HEK293 (cell line): Measurements from ENCODE around the gene ZCCHC24.

ENCODE experiments used
- SP2 ChIP-seq: fragments of 450-650 bp; formaldehyde crosslinking; IDR thresholded peaks from 2 replicates; pipeline ENCODE4 v1.5.1; 2016; ENCODE audit warnings: missing biosample characterization, missing genetic modification characterization
- ZNF311 ChIP-seq: fragments of 450-650 bp; formaldehyde crosslinking; IDR thresholded peaks from 2 replicates; pipeline ENCODE4 v1.5.1; 2017; ENCODE audit warnings: missing biosample characterization, missing genetic modification characterization, borderline replicate concordance
- ZNF350 ChIP-seq: fragments of 450-650 bp; formaldehyde crosslinking; IDR thresholded peaks from 2 replicates; pipeline ENCODE4 v1.5.0; 2017; ENCODE audit warnings: missing biosample characterization, mild to moderate bottlenecking, missing genetic modification characterization
- ZNF366 ChIP-seq: fragments of 450-650 bp; formaldehyde crosslinking; conservative IDR thresholded peaks from 2 replicates; pipeline ENCODE4 v1.5.1; 2016; ENCODE audit warnings: missing biosample characterization, missing genetic modification characterization
- ZNF416 ChIP-seq: fragments of 450-650 bp; formaldehyde crosslinking; IDR thresholded peaks from 2 replicates; pipeline ENCODE4 v1.5.1; 2016; ENCODE audit warnings: missing biosample characterization, missing genetic modification characterization
- ZNF747 ChIP-seq: fragments of 450-650 bp; formaldehyde crosslinking; IDR thresholded peaks from 2 replicates; pipeline ENCODE4 v1.5.1; 2016; ENCODE audit warnings: missing biosample characterization, missing genetic modification characterization
- TF ChIP-seq, protein P1 (sequence below): fragments of 450-650 bp; formaldehyde crosslinking; IDR thresholded peaks from 2 replicates; pipeline ENCODE4 v1.5.1; 2016; ENCODE audit warnings: missing biosample characterization, missing genetic modification characterization
- TF ChIP-seq, protein P2 (sequence below): fragments of 450-650 bp; formaldehyde crosslinking; IDR thresholded peaks from 2 replicates; pipeline ENCODE4 v1.5.1; 2016; ENCODE audit warnings: missing biosample characterization, missing genetic modification characterization, low read depth
- TF ChIP-seq, protein P3 (sequence below): fragments of 450-650 bp; formaldehyde crosslinking; IDR thresholded peaks from 2 replicates; pipeline ENCODE4 v1.5.1; 2016; ENCODE audit warnings: missing biosample characterization, missing genetic modification characterization
- TF ChIP-seq, protein P4 (sequence below): fragments of 450-650 bp; formaldehyde crosslinking; IDR thresholded peaks from 2 replicates; pipeline ENCODE4 v1.5.1; 2016; ENCODE audit warnings: missing biosample characterization, missing genetic modification characterization
- TF ChIP-seq, protein P5 (sequence below): fragments of 450-650 bp; formaldehyde crosslinking; IDR thresholded peaks from 2 replicates; pipeline ENCODE4 v1.5.1; 2016; ENCODE audit warnings: missing biosample characterization, missing genetic modification characterization
- TF ChIP-seq, protein P6 (sequence below): fragments of 450-650 bp; formaldehyde crosslinking; IDR thresholded peaks from 2 replicates; pipeline ENCODE4 v1.5.1; 2016; ENCODE audit warnings: missing biosample characterization, missing genetic modification characterization

DNA sequence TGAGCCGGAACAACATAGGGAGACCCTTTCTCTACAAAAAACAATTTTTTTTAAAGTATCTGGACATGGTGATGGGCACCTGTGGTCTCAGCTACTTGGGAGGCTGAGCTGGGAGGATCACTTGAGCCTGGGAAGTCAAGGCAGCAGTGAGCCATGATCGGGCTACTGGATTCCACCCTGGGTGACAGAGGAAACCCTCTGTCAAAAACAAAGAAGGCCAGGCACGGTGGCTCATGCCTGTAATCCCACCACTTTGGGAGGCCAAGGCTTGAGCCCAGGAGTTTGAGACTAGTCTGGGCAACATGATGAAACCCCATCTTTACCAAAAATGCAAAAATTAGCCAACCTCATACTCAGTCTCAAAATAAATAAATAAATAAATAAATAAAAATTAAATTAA lies 19.9 kb upstream of the ZCCHC24 start:
- TF ChIP-seq ZNF747 (tag by site-specific recombination) (no peak), ZNF416 (no peak), ZNF350 (tag by site-specific recombination) (no peak), ZNF366 (tag by site-specific recombination) (no peak), ZNF311 (tag by site-specific recombination) (no peak), SP2 (tag by site-specific recombination) (no peak)
- TF ChIP-seq, protein P1, sequence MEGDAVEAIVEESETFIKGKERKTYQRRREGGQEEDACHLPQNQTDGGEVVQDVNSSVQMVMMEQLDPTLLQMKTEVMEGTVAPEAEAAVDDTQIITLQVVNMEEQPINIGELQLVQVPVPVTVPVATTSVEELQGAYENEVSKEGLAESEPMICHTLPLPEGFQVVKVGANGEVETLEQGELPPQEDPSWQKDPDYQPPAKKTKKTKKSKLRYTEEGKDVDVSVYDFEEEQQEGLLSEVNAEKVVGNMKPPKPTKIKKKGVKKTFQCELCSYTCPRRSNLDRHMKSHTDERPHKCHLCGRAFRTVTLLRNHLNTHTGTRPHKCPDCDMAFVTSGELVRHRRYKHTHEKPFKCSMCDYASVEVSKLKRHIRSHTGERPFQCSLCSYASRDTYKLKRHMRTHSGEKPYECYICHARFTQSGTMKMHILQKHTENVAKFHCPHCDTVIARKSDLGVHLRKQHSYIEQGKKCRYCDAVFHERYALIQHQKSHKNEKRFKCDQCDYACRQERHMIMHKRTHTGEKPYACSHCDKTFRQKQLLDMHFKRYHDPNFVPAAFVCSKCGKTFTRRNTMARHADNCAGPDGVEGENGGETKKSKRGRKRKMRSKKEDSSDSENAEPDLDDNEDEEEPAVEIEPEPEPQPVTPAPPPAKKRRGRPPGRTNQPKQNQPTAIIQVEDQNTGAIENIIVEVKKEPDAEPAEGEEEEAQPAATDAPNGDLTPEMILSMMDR (tag by site-specific recombination), result no peak
- TF ChIP-seq, protein P2, sequence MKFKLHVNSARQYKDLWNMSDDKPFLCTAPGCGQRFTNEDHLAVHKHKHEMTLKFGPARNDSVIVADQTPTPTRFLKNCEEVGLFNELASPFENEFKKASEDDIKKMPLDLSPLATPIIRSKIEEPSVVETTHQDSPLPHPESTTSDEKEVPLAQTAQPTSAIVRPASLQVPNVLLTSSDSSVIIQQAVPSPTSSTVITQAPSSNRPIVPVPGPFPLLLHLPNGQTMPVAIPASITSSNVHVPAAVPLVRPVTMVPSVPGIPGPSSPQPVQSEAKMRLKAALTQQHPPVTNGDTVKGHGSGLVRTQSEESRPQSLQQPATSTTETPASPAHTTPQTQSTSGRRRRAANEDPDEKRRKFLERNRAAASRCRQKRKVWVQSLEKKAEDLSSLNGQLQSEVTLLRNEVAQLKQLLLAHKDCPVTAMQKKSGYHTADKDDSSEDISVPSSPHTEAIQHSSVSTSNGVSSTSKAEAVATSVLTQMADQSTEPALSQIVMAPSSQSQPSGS (tag by site-specific recombination), result no peak
- TF ChIP-seq, protein P3, sequence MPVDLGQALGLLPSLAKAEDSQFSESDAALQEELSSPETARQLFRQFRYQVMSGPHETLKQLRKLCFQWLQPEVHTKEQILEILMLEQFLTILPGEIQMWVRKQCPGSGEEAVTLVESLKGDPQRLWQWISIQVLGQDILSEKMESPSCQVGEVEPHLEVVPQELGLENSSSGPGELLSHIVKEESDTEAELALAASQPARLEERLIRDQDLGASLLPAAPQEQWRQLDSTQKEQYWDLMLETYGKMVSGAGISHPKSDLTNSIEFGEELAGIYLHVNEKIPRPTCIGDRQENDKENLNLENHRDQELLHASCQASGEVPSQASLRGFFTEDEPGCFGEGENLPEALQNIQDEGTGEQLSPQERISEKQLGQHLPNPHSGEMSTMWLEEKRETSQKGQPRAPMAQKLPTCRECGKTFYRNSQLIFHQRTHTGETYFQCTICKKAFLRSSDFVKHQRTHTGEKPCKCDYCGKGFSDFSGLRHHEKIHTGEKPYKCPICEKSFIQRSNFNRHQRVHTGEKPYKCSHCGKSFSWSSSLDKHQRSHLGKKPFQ (tag by site-specific recombination), result no peak
- TF ChIP-seq, protein P4, sequence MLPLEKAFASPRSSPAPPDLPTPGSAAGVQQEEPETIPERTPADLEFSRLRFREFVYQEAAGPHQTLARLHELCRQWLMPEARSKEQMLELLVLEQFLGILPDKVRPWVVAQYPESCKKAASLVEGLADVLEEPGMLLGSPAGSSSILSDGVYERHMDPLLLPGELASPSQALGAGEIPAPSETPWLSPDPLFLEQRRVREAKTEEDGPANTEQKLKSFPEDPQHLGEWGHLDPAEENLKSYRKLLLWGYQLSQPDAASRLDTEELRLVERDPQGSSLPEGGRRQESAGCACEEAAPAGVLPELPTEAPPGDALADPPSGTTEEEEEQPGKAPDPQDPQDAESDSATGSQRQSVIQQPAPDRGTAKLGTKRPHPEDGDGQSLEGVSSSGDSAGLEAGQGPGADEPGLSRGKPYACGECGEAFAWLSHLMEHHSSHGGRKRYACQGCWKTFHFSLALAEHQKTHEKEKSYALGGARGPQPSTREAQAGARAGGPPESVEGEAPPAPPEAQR (tag by site-specific recombination), result no peak
- TF ChIP-seq, protein P5, sequence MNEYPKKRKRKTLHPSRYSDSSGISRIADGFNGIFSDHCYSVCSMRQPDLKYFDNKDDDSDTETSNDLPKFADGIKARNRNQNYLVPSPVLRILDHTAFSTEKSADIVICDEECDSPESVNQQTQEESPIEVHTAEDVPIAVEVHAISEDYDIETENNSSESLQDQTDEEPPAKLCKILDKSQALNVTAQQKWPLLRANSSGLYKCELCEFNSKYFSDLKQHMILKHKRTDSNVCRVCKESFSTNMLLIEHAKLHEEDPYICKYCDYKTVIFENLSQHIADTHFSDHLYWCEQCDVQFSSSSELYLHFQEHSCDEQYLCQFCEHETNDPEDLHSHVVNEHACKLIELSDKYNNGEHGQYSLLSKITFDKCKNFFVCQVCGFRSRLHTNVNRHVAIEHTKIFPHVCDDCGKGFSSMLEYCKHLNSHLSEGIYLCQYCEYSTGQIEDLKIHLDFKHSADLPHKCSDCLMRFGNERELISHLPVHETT (tag by site-specific recombination), result no peak
- TF ChIP-seq, protein P6, sequence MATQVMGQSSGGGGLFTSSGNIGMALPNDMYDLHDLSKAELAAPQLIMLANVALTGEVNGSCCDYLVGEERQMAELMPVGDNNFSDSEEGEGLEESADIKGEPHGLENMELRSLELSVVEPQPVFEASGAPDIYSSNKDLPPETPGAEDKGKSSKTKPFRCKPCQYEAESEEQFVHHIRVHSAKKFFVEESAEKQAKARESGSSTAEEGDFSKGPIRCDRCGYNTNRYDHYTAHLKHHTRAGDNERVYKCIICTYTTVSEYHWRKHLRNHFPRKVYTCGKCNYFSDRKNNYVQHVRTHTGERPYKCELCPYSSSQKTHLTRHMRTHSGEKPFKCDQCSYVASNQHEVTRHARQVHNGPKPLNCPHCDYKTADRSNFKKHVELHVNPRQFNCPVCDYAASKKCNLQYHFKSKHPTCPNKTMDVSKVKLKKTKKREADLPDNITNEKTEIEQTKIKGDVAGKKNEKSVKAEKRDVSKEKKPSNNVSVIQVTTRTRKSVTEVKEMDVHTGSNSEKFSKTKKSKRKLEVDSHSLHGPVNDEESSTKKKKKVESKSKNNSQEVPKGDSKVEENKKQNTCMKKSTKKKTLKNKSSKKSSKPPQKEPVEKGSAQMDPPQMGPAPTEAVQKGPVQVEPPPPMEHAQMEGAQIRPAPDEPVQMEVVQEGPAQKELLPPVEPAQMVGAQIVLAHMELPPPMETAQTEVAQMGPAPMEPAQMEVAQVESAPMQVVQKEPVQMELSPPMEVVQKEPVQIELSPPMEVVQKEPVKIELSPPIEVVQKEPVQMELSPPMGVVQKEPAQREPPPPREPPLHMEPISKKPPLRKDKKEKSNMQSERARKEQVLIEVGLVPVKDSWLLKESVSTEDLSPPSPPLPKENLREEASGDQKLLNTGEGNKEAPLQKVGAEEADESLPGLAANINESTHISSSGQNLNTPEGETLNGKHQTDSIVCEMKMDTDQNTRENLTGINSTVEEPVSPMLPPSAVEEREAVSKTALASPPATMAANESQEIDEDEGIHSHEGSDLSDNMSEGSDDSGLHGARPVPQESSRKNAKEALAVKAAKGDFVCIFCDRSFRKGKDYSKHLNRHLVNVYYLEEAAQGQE, result no peak
